ENCODE data around the gene SFXN5. TPM values are rescaled to one million over a fixed set of nuclear protein-coding genes. Genes with fewer than 3 reads are reported as not detected.

SFXN5 gene
- total RNA-seq, 1 experiment from 2014 or later = 25.9 TPM

GRCh38 chr2:73112913-73113854, 41.7 kb upstream of the SFXN5 start, which contains the start of gene RAB11FIP5:
TSS of gene RAB11FIP5 (minus strand) at chr2:73112948. CDS start at chr2:73112777, 171 bp downstream.
- ChIA-PET POLR2A (interaction anchor here (0.8 to 1.0 kb wide), 2 partner anchors 28 to 32 kb away, joined by 3 read pairs; no protein-coding TSS in a partner anchor), CTCF (interaction anchor here (1.1 to 4.6 kb wide), 6 partner anchors 27 to 139 kb away, joined by 3 to 48 read pairs (median 21); no protein-coding TSS in a partner anchor)
- Mint-ChIP-seq H3K36me3 (peaks cover 3% of the 10 kb centered on the region), H3K4me1 (peaks cover 23% of the 10 kb centered on the region), H3K27me3 (ENCODE audit: low read depth) (peaks cover 26% of the 10 kb centered on the region), H3K4me3 (peak within 1 kb of the TSS; percentile 83), H3K27ac (no peak within 1 kb of the TSS), H3K9me3 (peaks cover 5% of the 10 kb centered on the region)
- TF ChIP-seq FOXK1 (CRISPR knock-in tag; IDR thresholded peaks at IDR 0.05) = 0 out of 2 replicates have a peak, but pooled peaks have one; percentile 31
- TF ChIP-seq E2F1 (CRISPR knock-in tag; IDR thresholded peaks at IDR 0.05) = no peak
- 0 out of 2 replicates have a peak, but pooled peaks have one; percentile 24 for TF ChIP-seq ETV6 (CRISPR knock-in tag; IDR thresholded peaks at IDR 0.05)
- TF ChIP-seq ARID4B (CRISPR knock-in tag; IDR thresholded peaks at IDR 0.05; ENCODE audit: borderline replicate concordance) = no peak
- TF ChIP-seq SP1 (CRISPR knock-in tag; conservative IDR thresholded peaks at IDR 0.05) = peak; percentile 80
- TF ChIP-seq HMGXB4 (CRISPR knock-in tag; IDR thresholded peaks at IDR 0.05) = peak; percentile 65; the same call in 1 of the 2 replicates
- TF ChIP-seq ZNF138 (CRISPR knock-in tag; conservative IDR thresholded peaks at IDR 0.05) = no peak
- peak; percentile 64; the same call in 1 of the 2 replicates for TF ChIP-seq MAX (CRISPR knock-in tag; IDR thresholded peaks at IDR 0.05)
- peak; percentile 85; the same call in 1 of the 2 replicates for TF ChIP-seq FOXP1 (CRISPR knock-in tag; IDR thresholded peaks at IDR 0.05; ENCODE audit: borderline replicate concordance)
- TF ChIP-seq USF2 (CRISPR knock-in tag; IDR thresholded peaks at IDR 0.05) = peak; percentile 79
- TF ChIP-seq E2F5 (CRISPR knock-in tag; IDR thresholded peaks at IDR 0.05) = peak; percentile 58; the same call in 1 of the 2 replicates
- peak; percentile 24; the same call in 1 of the 2 replicates for TF ChIP-seq GABPB1 (CRISPR knock-in tag; IDR thresholded peaks at IDR 0.05)
- TF ChIP-seq CREM (CRISPR knock-in tag; IDR thresholded peaks at IDR 0.05) = peak; percentile 41; the same call in 1 of the 2 replicates
- no peak for TF ChIP-seq ZNF396 (CRISPR knock-in tag; IDR thresholded peaks at IDR 0.05; ENCODE audit: borderline replicate concordance)
- peak; percentile 77 for TF ChIP-seq USF1 (CRISPR knock-in tag; IDR thresholded peaks at IDR 0.05)
- TF ChIP-seq ZNF263 (CRISPR knock-in tag; IDR thresholded peaks at IDR 0.05; ENCODE audit: low read depth) = 0 out of 2 replicates have a peak, but pooled peaks have one; percentile 27
- peak; percentile 87 for ATAC-seq
- DNase-seq (ENCODE audit: low spot score) = peak; percentile 86
